Activated CD8-positive, alpha-beta T cell treated with anti-CD3 and anti-CD28 coated beads for 36 hours (primary cell): Measurements from ENCODE around the gene SLC7A6OS. TPM values are rescaled to one million over a fixed set of nuclear protein-coding genes. Genes with fewer than 3 reads are reported as not detected.

Source experiments
- ATAC-seq: fragments of 200-7000 bp; cut with Tn5 transposase; one replicate; pipeline ENCODE4 v1.10.0; 2021; ENCODE audit warnings: mild to moderate bottlenecking, moderate library complexity
- CTCF ChIA-PET: fragments of 350-600 bp; sonication (Branson Sonifier 250); formaldehyde crosslinking; loops from one replicate; lab custom pipeline; 2021; ENCODE audit warnings: antibody characterized with exemption; lab: Charles Lee
- POLR2A ChIA-PET: fragments of 350-600 bp; sonication (Branson Sonifier 250); formaldehyde crosslinking; loops from one replicate; lab custom pipeline; 2021; ENCODE audit warnings: antibody characterized with exemption; lab: Charles Lee
- DNase-seq: peaks from one replicate; pipeline ENCODE4 v3.0.0-alpha.2; 2020
- H3K27ac Mint-ChIP-seq: one replicate; pipeline ENCODE4 v1.8.0; 2021; ENCODE audit warnings: mild to moderate bottlenecking, mixed read lengths
- H3K27me3 Mint-ChIP-seq: one replicate; pipeline ENCODE4 v1.8.0; 2021; ENCODE audit warnings: mixed read lengths
- H3K36me3 Mint-ChIP-seq: one replicate; pipeline ENCODE4 v1.8.0; 2021; ENCODE audit warnings: low read depth, mixed read lengths
- H3K4me1 Mint-ChIP-seq: one replicate; pipeline ENCODE4 v1.8.0; 2021; ENCODE audit warnings: low read depth, mixed read lengths
- H3K4me3 Mint-ChIP-seq: one replicate; pipeline ENCODE4 v1.8.0; 2021; ENCODE audit warnings: mild to moderate bottlenecking, moderate library complexity, mixed read lengths
- H3K9me3 Mint-ChIP-seq: one replicate; pipeline ENCODE4 v1.8.0; 2021; ENCODE audit warnings: mixed read lengths
- CTCF ChIP-seq: fragments of 200-600 bp; IDR thresholded peaks from one replicate; pipeline ENCODE4 v1.8.0; 2022; ENCODE audit warnings: antibody characterized with exemption, mild to moderate bottlenecking
- intact Hi-C: fragments of 100-400 bp; cut with micrococcal nuclease; formaldehyde crosslinking; loops from one replicate; pipeline ENCODE4 v1.10.0; 2022
- total RNA-seq, 2 experiments: library from RNA; stranded (reverse); gene quantifications; one replicate each; pipeline ENCODE4 v1.2.3, GENCODE V29; 2021

The SLC7A6OS gene
- total RNA-seq, 2 experiments from 2014 or later: 20.2 to 23.1 TPM

DNA sequence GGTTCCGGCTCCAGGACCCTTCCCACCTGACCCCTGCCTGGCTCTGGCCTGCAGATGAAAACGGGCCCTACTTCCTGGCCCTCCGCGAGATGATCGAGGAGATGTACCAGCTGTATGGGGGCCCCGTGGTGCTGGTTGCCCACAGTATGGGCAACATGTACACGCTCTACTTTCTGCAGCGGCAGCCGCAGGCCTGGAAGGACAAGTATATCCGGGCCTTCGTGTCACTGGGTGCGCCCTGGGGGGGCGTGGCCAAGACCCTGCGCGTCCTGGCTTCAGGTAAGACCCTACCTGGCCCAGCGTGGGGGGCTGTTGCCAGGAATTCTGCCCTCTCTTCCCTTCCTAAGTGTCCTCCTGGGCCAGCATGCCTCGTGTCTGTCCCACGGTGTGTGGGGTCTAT, 55.0 kb downstream of the SLC7A6OS start:
- H3K36me3 Mint-ChIP-seq: peaks cover 5% of the 10 kb centered on the region
- intact Hi-C loops: no loop called here
- no peak overlapping the region for H3K4me3 Mint-ChIP-seq
- no peak overlapping the region for H3K27ac Mint-ChIP-seq
- ChIA-PET POLR2A (no interaction called here), CTCF (interaction anchor here (2.1 to 2.2 kb wide), 2 partner anchors 8 to 73 kb away, joined by 7 read pairs; partner anchors contain the start of gene SLC7A6)
- DNase-seq: no peak
- no peak for TF ChIP-seq CTCF
- peaks cover 4% of the 10 kb centered on the region for H3K4me1 Mint-ChIP-seq
- ATAC-seq: no peak
- H3K27me3 Mint-ChIP-seq: no peaks in the 10 kb centered on the region
- H3K9me3 Mint-ChIP-seq: no peaks in the 10 kb centered on the region

DNA sequence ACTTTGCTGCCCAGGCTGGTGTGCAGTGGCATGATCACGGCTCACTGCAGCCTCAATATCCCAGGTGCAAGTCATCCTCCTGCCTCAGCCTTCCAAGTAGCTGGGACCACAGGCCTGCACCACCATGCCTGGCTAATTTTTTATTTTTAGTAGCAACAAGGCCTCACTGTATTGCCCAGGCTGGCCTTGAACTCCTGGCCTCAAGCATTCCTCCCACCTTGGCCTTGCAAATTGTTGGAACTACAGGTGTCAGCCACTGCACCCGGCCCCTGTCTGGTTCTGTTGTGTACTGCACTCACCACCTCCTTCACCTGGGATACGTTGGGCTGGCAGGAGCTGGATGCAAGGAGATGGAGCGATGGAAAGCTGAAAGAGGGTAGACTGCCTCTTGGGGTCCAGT, 57.0 kb downstream of the SLC7A6OS start:
- TF ChIP-seq CTCF: no peak
- Mint-ChIP-seq H3K36me3 (peaks cover 5% of the 10 kb centered on the region), H3K27ac (no peak overlapping the region), H3K9me3 (no peaks in the 10 kb centered on the region), H3K4me3 (no peak overlapping the region), H3K4me1 (peaks cover 4% of the 10 kb centered on the region), H3K27me3 (no peaks in the 10 kb centered on the region)
- CTCF ChIA-PET: interaction anchor here (1.0 to 2.2 kb wide), 2 partner anchors 10 to 79 kb away, joined by 3 to 7 read pairs; partner anchors contain the start of gene SLC7A6
- ATAC-seq: no peak
- POLR2A ChIA-PET: interaction anchor here (2.0 kb wide), 1 partner anchor 9 kb away, joined by 8 read pairs; the partner anchor contains the start of gene PLA2G15
- intact Hi-C loops: no loop called here
- DNase-seq: no peak

DNA sequence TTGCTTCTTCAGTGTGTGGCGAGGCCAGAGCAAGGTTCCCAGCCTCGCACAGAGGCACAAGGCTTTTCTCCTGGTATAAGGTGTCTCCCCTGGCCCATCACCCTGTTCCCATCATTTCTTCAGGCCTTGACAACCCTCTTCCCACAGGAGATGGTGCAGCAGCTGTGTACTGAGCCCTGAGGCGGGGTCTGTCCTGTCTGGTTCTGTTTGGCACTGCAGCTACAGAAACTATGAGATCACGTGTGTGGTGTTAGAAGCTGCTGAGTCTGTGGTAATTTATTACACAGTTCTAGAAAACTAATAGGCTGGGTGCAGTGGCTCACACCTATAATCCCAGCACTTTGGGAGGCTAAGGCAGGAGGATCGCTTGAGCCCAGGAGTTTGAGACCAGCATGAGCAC, 58.4 kb downstream of the SLC7A6OS start:
- intact Hi-C loops: no loop called here
- no peaks in the 10 kb centered on the region for H3K27me3 Mint-ChIP-seq

GRCh38 chr16:68251832-68252231, 58.9 kb downstream of the SLC7A6OS start:
- Mint-ChIP-seq H3K9me3 (no peaks in the 10 kb centered on the region), H3K4me3 (no peak overlapping the region), H3K27me3 (no peaks in the 10 kb centered on the region), H3K27ac (no peak overlapping the region), H3K36me3 (peaks cover 5% of the 10 kb centered on the region), H3K4me1 (peaks cover under 1% of the 10 kb centered on the region)
- DNase-seq: no peak
- CTCF ChIA-PET: interaction anchor here (1.2 to 5.8 kb wide), 3 partner anchors 10 to 112 kb away, joined by 3 to 79 read pairs (median 19); partner anchors contain the start of gene SLC7A6
- POLR2A ChIA-PET: interaction anchor here (1.1 to 2.2 kb wide), 2 partner anchors 11 to 44 kb away, joined by 3 to 12 read pairs; no protein-coding TSS in a partner anchor
- no peak for TF ChIP-seq CTCF
- ATAC-seq: no peak
- intact Hi-C loops: no loop called here

More for the DNA sequence above, 58.4 kb downstream of the SLC7A6OS start:
- Mint-ChIP-seq H3K4me1 (peaks cover 2% of the 10 kb centered on the region), H3K36me3 (peaks cover 5% of the 10 kb centered on the region), H3K27ac (no peak overlapping the region), H3K9me3 (no peaks in the 10 kb centered on the region), H3K4me3 (no peak overlapping the region)
- DNase-seq (no peak), ATAC-seq (no peak)
- no peak for TF ChIP-seq CTCF
- ChIA-PET POLR2A (interaction anchor here (1.1 to 2.2 kb wide), 2 partner anchors 11 to 44 kb away, joined by 3 to 12 read pairs; no protein-coding TSS in a partner anchor), CTCF (interaction anchor here (2.9 to 5.8 kb wide), 2 partner anchors 10 to 76 kb away, joined by 19 to 79 read pairs; partner anchors contain the start of gene SLC7A6)

GRCh38 chr16:68250951-68251350, 59.8 kb downstream of the SLC7A6OS start:
- intact Hi-C loops: no loop called here
- Mint-ChIP-seq H3K36me3 (peaks cover 3% of the 10 kb centered on the region), H3K4me3 (no peak overlapping the region), H3K4me1 (peaks cover 9% of the 10 kb centered on the region), H3K9me3 (no peaks in the 10 kb centered on the region), H3K27ac (no peak overlapping the region), H3K27me3 (no peaks in the 10 kb centered on the region)
- TF ChIP-seq CTCF: no peak
- POLR2A ChIA-PET: interaction anchor here (2.2 kb wide), 1 partner anchor 12 kb away, joined by 12 read pairs; no protein-coding TSS in a partner anchor
- DNase-seq (no peak), ATAC-seq (no peak)
- CTCF ChIA-PET: interaction anchor here (1.2 to 5.8 kb wide), 3 partner anchors 11 to 113 kb away, joined by 3 to 79 read pairs (median 19); partner anchors contain the start of gene SLC7A6
